ENCODE results near the gene STX17.
"Not testable (repeated sequence)": the region's sequence is repeated elsewhere in the genome, so short reads cannot be mapped to it uniquely, and the experiment has no call there.

The STX17 gene

DNA sequence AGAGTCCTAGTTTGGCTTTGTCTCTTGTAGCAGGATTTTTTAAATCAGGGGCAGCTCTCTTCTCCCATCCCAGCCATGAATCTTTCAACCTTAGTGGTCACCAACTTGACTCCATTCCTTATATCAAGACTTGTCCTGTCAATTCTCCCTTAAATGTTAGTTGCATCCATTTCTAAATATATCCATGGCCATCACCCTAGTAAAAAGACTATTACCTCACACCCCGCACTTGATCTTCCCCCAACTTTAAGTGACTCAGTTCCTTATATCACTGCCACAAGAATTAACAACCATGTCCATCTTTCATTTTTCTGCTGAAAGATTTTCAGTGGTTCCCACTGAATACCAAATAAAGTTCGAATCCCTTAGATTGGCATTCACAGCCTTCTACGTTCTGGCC is 67.0 kb downstream of the STX17 start:
- DNase-seq = no peak

DNA sequence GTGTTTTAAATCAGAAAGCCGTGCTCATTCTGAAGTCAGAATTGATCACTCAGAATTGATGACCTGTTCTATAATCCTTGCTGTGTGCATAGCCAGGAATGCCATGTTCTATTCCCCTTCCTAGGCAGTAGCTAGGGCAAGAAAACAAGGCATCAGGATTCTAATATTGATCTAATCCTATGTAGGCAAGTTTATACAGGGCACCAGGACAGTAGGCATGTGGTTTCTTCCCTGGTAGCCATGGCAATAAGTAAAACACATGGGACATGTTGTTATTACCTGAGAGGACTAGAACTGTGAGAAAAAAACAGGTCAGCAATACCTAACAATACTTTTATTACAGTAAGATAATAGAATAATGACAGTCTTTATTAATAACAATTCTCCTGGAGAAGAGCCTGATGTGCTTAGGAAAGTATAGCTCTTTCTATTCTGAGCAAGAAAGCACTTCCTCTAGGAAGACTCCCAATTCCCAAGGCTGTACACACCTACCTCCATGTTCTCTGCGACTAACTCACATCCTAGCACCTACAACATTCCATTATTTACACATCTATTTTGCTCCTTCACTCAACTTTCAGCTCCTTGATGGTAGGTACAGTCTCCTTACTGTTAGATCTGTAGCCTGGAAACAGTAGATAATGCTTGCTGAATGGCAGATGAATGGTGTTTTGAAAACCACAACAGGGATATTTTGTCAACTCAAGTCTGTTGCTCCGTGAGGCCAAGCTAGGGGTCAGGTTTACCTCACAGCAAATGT is 70.8 kb downstream of the STX17 start:
- no peak for DNase-seq

DNA sequence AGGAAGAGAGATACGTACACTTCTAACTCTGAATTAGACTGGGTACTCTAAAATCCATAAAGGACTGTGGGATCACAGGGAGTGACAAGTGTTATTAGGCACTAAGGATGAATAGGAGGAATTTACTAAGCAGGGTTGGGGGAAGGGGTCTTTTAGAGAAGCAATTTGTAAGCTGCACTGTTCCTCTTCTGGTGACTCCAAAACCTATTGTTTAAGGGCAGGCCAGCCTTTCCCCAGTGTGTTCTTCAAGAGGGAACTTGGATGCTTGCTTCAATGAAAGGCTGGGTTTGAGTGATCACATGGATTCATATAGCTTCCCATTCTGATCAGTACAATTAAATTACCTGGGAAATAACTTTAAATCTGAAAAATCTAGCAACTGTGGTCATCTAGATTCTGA is 71.8 kb downstream of the STX17 start:
- no peak for DNase-seq

DNA sequence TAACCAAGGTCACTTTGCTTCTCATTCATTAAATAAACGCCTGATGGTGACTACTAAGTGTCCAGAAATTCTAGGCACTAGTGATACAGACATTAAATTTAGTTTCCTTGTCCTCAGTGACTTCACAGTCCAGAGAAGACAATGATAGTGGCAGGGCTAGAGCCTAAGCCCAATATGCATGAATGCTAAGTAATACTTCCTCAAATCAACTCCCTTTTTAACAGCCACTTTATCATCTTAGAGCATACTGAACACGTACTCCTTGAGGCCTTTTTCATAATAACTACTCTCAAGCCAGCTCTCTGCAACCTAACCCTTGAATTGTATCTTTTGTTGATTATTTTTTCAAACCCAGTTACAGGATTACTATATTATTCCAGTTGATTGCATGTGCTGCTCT is 74.1 kb downstream of the STX17 start:
- no peak for DNase-seq

DNA sequence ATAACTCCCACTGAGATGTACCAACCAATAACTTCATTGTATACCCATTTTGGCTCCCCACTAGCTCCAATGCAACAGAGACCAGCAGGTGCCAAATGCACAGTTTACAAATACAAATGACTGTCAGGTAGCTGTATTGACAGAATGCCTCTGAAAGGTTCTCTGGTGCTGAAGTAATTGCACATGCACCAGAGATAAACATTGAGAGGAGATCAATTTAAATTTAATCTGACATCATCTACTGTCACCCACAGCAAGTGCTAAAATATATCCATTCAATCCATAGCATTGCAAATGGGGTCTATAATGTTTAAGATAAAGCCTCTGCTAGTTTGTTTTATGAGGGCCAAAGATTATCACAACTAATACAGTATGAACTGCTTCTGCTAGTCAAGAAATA is 80.2 kb downstream of the STX17 start:
- no peak for DNase-seq

DNA sequence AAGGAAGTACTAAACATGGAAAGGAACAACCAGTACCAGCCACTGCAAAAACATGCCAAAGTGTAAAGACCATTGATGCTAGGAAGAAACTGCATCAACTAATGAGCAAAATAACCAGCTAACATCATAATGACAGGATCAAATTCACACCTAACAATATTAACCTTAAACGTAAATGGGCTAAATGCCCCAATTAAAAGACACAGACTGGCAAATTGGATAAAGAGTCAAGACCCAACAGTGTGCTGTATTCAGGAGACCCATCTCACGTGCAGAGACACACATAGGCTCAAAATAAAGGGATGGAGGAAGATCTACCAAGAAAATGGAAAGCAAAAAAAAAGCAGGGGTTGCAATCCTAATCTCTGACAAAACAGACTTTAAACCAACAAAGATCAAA is 84.1 kb downstream of the STX17 start:
- not testable (repeated sequence) for DNase-seq

DNA sequence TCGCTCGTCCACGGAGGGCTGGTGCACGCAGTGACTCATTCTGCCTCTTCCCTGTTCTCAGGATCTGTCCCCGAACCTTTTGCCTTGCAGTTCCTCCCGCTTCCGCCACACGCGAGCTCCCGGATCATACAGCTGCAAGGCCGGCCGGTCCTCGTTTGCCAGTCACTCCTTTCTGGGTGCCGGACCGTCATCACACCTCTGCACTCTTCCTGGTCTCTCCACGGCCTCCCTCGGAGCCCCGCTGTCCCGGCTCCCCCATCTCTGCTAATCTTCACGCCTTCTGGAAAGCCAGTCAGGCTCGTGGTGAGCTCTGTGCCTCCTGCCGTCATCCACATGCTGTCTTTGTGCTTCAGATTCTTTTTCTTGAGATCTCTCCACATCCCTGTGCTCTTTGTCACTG is 91.8 kb downstream of the STX17 start:
- DNase-seq = no peak

DNA sequence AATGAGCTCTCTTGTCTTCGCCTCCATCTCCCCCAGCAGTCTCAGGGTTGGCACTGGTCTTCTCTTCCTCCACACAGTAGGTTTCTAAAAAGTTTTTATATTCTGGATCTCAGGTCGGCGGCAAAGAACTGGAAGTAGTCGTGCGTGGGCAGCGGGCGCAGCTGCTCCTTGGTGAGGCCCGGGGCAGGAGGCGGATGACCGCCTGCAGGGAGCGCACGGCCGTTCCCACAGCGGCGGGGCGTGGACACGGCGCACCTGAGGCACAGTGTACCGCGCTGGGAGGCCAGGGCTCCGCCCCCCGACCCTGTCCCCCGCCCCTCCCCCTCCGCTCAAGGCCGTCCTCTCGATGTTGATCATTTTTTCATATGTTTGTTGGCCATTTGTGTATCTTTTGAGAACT is 92.4 kb downstream of the STX17 start:
- DNase-seq = no peak

DNA sequence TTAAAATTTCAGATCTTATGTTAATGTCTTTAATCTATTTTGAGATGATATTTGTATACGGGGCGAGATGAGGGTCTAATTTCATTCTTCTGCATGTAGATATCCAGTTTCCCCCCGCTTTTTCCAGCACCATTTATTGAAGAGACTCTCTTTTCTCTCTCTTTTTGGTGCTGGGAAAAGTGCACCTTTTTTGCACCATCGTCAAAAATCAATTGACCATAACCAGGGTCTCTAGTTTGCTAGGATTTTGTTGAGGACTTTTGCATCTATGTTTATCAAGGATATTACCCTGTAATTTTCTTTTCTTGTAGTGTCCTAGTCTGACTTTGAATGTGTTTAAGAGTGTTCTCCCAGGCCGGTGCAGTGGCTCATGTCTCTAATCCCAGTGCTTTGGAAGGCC is 93.3 kb downstream of the STX17 start:
- no peak for DNase-seq

DNA sequence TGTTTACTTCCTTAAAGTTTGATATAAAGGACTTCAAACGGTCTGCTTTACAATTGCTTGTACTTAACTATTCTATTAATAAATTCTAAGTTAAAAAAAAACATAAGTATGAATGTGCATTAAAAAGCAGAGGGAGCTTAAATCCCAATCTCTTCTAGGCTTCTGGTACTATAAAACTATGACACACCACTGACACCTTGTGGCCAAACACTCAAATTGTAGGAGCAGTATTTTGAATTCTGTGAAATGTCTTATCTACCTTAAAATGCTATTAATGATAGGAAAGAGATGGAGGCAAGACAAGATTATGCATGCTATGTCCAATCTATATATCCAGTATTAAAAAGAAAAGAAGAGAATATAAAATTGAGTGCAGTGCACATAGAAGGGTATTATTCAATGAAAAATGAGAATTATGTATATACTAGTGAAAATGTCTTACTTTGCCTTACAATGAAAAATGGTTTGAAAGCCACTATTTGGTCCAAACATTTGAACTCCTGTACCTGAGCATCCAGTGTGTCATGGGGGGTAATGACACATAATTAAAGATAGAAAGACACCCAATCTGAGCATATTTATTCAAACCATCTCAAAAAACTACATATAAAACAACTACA is 104.7 kb downstream of the STX17 start:
- no peak for DNase-seq

DNA sequence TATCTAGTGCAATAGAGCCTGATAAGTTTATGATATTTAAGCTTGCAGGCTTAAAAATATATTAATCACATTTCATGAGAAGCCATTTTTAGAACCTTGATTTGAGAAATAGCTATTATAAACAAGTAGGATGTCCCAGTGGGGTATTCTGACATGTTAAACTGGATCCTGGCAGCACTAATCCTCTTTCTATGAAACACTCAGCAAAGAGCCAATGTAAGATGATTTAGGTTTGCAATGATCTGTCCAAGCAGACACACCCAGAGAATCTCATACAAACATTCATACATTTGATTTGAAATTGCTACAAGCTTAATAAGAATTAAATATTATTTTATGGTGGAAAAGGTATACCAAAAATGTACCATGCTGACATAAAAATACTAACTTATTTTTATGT is 105.8 kb downstream of the STX17 start:
- DNase-seq = no peak

DNA sequence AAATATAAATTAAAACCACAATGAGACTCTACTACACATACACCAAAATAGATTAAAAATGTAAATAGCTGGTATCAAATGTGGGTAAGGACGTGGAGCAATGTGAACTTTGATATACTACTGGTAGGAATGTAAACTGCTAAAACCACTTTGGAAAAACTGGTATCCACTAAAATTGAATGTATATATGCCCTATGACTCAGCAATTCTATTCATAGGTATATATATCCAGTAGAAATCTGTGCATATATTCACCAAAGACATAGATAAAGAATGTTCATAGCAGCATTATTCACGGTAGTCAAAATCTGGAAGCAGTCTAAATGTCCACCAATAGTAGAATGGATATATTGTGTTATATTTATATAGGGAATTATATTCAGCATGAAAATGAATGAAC is 107.1 kb downstream of the STX17 start:
- DNase-seq = no peak

DNA sequence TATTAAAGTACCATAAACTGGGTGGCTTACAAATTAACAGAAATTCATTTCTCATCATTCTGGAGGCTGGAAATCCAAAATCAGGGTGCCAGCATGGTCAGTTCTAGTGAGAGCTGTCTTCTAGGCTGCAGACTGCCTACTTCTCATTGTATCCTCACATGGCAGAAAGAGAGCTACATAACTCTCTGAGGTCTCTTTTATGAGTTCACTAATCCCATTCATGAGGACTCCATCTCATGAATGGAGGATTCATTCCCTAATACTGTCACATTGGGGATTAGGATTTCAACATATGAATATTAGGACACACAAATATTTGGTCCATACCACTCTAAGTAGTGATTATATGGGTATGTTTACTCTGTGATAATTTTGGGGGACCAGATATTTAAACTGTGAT is 108.4 kb downstream of the STX17 start:
- no peak for DNase-seq

DNA sequence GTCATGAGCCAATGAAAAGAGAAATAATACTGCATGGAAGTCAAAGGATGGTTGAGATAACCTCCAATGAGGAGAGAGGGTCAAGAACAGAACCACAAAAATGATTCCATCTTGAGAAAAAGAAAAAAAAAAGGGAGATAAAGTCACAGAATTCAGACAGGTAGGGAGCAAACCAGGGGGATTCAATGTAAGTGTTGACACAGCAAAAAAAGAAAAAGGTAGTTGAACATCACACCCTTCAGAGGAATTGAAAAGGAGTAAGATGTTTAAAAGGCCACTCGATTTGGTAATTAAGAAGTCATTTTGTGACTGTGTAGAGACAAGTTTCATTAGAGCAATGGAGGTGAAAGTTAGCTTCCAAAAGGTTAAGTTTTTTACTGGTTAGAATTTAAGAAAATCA is 113.1 kb downstream of the STX17 start:
- no peak for DNase-seq
